CD4-positive, alpha-beta T cell treated with Interleukin-1 beta for 1 hour (primary cell): Measurements from ENCODE around the gene ASIC4.

Source experiments
- DNase-seq, 2 donors: peaks; one replicate each; pipeline ENCODE4 v3.0.0-alpha.2; 2020 to 2022

ASIC4 gene, protein sequence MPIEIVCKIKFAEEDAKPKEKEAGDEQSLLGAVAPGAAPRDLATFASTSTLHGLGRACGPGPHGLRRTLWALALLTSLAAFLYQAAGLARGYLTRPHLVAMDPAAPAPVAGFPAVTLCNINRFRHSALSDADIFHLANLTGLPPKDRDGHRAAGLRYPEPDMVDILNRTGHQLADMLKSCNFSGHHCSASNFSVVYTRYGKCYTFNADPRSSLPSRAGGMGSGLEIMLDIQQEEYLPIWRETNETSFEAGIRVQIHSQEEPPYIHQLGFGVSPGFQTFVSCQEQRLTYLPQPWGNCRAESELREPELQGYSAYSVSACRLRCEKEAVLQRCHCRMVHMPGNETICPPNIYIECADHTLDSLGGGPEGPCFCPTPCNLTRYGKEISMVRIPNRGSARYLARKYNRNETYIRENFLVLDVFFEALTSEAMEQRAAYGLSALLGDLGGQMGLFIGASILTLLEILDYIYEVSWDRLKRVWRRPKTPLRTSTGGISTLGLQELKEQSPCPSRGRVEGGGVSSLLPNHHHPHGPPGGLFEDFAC

GRCh38 chr2:219514196-219514761, at the start of gene ASIC4:
TSS of gene ASIC4 (plus strand) at chr2:219514482. CDS start at chr2:219514725, 243 bp downstream.
- DNase-seq = no peak

DNA sequence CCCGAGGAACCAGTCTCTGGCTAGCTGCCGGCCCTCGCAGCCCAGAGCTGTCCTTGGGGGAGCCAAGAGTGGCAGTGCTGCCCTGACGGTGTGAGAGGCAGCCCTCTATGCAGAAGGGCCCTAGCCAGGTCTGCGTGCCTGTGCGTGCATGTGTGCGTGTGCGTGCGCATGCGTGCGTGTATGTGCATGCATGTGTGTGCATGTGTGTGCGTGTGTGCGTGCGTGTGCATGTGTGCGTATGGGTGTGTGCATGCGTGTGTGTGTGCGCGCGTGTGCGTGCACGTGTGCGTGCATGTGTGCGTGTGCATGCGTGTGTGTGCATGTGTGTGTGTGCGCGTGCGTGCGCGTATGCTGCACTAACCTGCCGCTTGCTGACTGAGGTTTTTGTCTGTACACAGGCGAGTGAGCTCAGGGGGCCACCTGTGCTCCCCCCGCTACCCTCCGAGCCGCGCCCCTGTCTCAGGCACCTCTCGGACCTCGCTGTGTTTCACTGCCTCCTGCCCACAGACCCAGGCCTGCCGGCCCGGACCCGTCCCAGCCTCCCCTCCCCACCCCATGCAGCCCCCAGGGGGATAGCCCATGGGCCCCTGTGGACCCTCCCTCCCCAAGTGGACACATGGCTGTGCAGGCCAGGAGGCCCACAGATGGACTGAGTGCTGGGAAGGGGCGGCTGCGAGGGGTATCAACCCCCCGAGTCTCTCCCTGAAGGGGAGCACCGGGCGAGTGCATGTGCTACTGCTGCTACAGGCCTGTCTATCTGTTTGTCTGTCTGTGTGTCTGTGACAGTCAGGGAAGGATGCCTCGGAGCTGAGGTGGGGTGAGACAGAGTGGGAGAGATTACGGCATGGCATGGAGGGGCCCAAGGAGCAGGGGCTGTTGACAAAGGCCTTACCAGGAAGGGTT, 48.4 kb upstream of the ASIC4 start:
- DNase-seq = no peak

- DNase-seq = no peak
Observed at GRCh38 chr2:219466816-219467735, 47.2 kb upstream of the ASIC4 start.

DNA sequence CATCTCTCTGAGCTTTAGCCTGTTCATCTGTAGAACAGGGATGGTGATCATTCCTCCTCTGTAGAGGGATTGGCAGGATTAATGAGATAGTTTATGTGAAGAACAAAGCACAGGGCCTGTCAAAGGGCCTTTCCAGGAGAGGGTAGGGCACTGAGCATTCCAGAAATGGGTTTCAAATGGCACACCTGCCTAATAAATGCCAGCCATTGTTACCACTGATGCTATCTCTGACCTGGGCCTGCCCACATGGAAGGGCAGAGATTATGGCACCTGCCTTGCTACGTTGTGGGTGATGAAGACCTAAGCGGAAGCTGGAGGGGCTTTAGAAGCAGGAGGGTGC, 46.6 kb upstream of the ASIC4 start:
- DNase-seq = no peak

GRCh38 chr2:219468410-219469185, 45.7 kb upstream of the ASIC4 start:
- no peak for DNase-seq

DNA sequence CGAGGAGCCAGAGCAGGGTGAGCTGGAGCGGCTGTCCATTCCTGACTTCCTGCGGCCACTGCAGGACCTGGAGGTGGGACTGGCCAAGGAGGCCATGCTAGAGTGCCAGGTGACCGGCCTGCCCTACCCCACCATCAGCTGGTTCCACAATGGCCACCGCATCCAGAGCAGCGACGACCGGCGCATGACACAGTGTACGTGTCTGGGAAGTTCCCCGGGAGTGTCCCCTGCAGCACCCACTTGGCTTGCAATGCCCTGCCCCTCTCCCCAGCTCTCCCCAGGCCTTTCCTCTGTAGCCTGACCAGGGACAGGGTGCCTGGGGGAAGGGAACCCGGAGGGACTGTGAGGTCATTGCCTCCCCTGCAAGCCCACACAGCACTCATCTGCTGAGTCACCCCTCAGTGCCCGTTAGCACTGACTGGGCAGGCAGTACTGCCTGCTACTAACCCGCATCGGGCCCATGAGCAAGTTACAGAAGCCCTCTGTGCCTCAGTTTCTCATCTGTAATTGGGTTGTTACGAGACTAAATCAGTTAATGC, 45.0 kb upstream of the ASIC4 start:
- no peak for DNase-seq

- no peak for DNase-seq
Observed at GRCh38 chr2:219470429-219470828, 43.9 kb upstream of the ASIC4 start.

DNA sequence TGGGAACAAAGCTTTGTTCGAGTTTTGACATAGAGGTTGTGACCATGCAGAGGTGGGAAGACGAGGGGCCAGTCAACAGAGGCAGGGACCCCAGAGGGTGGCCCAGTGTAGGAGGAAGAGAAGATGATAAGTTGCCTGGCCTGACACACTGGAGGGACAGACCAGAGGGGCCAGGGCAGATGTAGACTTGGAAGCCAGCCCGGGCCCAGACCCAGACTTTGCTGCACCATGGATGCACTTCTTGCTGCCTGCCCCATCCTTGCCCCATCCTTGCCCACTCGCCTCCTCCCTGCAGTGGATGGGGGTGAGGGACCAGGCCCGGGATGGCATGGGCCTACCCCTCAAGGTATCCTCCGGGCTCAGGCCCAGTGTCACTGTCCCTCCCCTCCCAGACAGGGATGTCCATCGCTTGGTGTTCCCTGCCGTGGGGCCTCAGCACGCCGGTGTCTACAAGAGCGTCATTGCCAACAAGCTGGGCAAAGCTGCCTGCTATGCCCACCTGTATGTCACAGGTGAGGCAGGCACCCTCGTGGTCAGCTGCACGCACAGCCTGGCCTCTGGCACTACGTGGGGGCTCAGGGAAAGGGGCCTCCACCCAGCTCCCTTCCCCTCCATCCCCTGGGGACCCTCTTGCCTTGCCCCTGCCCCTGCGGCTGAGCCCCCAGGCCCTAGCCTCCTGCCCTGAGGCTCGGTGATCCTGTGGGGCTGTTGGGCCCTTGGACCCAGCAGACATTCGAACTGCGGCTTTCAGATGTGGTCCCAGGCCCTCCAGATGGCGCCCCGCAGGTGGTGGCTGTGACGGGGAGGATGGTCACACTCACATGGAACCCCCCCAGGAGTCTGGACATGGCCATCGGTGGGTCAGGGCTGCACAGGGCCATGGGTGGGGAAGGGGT, 42.6 kb upstream of the ASIC4 start:
- DNase-seq = no peak

DNA sequence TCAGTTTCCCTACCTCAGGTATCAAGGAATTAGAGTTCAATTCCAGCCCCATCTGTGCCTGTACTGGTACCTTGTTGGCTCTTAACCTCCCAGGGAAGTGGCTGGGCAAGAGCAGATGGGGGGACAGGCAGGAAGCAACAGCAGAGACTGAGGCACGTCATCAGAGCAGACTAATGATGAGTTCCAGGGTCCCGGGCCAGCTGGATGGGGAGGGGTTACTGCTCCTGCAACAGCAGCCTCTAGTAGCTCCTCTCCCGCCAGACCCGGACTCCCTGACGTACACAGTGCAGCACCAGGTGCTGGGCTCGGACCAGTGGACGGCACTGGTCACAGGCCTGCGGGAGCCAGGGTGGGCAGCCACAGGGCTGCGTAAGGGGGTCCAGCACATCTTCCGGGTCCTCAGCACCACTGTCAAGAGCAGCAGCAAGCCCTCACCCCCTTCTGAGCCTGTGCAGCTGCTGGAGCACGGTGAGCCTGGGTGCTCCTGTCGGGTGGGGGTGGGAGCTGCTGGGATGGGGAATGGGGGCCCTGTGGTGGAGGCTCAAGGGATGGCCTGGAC, 41.6 kb upstream of the ASIC4 start:
- DNase-seq = no peak

DNA sequence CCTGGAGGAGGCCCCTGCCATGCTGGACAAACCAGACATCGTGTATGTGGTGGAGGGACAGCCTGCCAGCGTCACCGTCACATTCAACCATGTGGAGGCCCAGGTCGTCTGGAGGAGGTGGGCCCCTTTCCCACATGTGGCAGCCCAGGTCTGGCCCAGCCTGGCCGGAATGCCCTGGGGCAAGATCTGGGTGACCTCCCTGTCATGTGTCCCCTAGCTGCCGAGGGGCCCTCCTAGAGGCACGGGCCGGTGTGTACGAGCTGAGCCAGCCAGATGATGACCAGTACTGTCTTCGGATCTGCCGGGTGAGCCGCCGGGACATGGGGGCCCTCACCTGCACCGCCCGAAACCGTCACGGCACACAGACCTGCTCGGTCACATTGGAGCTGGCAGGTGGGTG, 40.8 kb upstream of the ASIC4 start:
- no peak for DNase-seq

DNA sequence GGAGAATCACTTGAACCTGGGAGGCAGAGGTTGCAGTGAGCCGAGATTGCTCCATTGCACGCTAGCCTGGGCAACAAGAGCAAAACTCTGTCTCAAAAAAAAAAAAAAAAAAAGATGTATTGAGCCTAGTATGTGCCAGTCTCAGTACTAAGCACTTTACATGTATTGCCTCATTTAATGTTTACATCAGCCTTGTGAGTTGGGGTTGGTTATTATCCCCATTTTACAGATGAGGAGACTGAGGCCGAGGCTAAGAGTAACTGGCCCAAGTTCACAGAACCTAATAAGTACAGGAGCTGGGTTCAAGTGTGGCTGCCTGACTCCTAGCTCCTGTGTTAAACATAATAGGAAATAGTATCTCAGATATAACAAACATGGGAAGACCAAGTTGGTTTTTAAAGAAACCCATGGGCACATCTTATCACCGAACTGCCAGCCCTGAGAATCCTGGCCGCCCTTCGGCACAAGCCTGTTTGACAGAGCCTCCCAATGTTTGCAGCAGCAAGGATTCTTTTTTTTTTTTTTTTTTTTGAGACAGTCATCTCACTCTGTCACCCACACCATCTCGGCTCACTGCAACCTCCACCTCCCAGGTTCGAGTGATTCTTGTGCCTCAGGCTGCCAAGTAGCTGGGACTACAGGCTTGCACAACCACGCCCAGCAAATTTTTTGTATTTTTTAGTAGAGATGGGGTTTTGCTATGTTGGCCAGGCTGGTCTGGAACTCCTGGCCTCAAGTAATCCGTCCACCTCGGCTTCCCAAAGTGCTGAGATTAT, 39.8 kb upstream of the ASIC4 start:
- no peak for DNase-seq

DNA sequence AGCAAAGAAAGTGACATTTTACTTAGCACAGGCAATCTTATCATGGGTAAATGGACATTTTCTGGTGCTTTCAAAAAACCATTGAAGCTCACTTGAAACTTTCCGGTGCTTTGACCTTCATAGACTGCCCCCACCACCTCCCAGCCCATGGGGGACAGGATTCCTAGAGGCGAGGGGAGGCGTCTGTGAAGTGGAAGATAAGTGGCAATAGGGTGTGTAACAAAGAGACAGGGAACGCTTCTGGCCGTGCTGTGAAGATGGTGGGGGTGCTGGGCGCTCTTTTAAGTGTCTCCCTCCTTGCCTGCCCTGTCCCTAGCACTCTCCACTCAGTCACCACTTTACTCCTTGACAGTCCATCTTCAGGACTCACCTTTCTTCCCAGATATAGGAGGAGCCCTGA, 39.0 kb upstream of the ASIC4 start:
- DNase-seq = no peak

- peak; percentile 40 to 45 for DNase-seq
Observed at GRCh38 chr2:219475697-219476651, 38.3 kb upstream of the ASIC4 start.

GRCh38 chr2:219476652-219477151, 37.6 kb upstream of the ASIC4 start:
- DNase-seq = no peak

GRCh38 chr2:219477179-219477578, 37.1 kb upstream of the ASIC4 start:
- no peak for DNase-seq

DNA sequence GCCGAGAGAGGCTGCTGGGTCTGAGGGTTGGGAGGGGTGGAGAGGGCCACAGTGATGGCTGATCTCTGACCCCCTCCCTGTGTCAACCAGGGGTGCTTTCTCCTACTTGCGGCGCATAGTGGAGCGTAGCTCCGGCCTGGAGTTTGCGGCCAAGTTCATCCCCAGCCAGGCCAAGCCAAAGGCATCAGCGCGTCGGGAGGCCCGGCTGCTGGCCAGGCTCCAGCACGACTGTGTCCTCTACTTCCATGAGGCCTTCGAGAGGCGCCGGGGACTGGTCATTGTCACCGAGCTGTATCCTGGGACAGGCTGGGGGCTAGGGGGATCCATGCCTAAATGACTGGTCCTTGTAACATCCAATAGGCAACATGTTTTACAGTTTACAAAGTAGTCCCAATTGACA, 36.5 kb upstream of the ASIC4 start:
- no peak for DNase-seq

DNA sequence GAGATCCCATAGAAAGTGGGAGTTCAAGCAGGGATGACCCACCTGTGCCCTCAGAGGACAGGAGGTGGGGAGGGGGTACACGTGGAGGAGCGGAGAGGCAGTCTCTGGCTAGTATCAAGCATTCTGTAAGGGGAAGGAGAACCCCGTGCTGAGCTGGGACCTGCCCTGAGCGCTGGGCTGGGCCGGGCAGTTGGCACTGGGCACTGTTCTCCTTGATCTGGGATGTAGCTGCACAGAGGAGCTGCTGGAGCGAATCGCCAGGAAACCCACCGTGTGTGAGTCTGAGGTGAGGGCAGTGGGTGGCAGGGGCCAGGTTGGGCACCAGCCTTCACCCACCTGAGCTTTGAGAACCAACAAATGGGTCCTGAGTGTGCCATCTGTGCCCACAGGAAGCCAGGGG, 35.4 kb upstream of the ASIC4 start:
- no peak for DNase-seq

- DNase-seq = no peak
Observed at GRCh38 chr2:219480004-219480403, 34.3 kb upstream of the ASIC4 start.
